ENCODE measurements around the gene PCGF3. TPM values are rescaled to one million over a fixed set of nuclear protein-coding genes. Genes with fewer than 3 reads are reported as not detected.
"Not testable (repeated sequence)": the region's sequence is repeated elsewhere in the genome, so short reads cannot be mapped to it uniquely, and the experiment has no call there.

Gene PCGF3
- total RNA-seq, 1 experiment from 2014 or later = 66.3 TPM

- Histone ChIP-seq H3K79me2 (ENCODE audit: insufficient read depth, low read length) (peaks cover 14% of the 10 kb centered on the region), H3K4me1 (ENCODE audit: control insufficient read depth in 1 of 2, insufficient read depth in 2 of 2, low read length in 2 of 2) (peaks cover 5 to 14% of the 10 kb centered on the region in 2 experiments; a peak in 3 of 4 replicates), H3K36me3 (ENCODE audit: control insufficient read depth in 1 of 2, insufficient read depth in 2 of 2, low read length in 2 of 2) (peaks cover 10 to 23% of the 10 kb centered on the region in 2 experiments)
- H3K27ac ChIP-seq (ENCODE audit: low read depth, low read length); H3K27me3 ChIP-seq (ENCODE audit: insufficient read depth, low read length); POLR2A ChIA-PET; H3K9me3 ChIP-seq (ENCODE audit: control insufficient read depth in 1 of 2, insufficient read depth in 1 of 2, low read depth in 1 of 2, low read length in 2 of 2); H3K9ac ChIP-seq (ENCODE audit: low read length); RAD21 ChIA-PET (ENCODE audit: low non-redundant PET in 1 of 2, low total read pairs in 2 of 2, uncharacterized antibody in 2 of 2, unreplicated experiment in 2 of 2); ATAC-seq; H2AFZ ChIP-seq (ENCODE audit: low read depth, low read length, poor library complexity, severe bottlenecking); H3K9me2 ChIP-seq (ENCODE audit: insufficient read depth); H3K4me3 ChIP-seq (replicated peaks in 1 of 2; ENCODE audit: low read depth in 1 of 2, low read length in 2 of 2); BruUV-seq (replicated peaks); H3K4me2 ChIP-seq (ENCODE audit: low read length); H4K20me1 ChIP-seq (ENCODE audit: insufficient read depth); CTCF ChIA-PET; DNase-seq (ENCODE audit: low read depth, low spot score); intact Hi-C loops (cut with micrococcal nuclease): not testable (repeated sequence)
These were observed 37.4 kb upstream of the PCGF3 start for GRCh38 chr4:668219-668618.

- peaks cover 21% of the 10 kb centered on the region for H3K79me2 ChIP-seq (ENCODE audit: insufficient read depth, low read length)
- CTCF ChIA-PET; H3K4me3 ChIP-seq (replicated peaks in 1 of 2; ENCODE audit: low read depth in 1 of 2, low read length in 2 of 2); H3K4me2 ChIP-seq (ENCODE audit: low read length); DNase-seq (ENCODE audit: low read depth, low spot score); H3K9ac ChIP-seq (ENCODE audit: low read length); RAD21 ChIA-PET (ENCODE audit: low non-redundant PET in 1 of 2, low total read pairs in 2 of 2, uncharacterized antibody in 2 of 2, unreplicated experiment in 2 of 2); H3K27ac ChIP-seq (ENCODE audit: low read depth, low read length); POLR2A ChIA-PET; H2AFZ ChIP-seq (ENCODE audit: low read depth, low read length, poor library complexity, severe bottlenecking); H3K9me2 ChIP-seq (ENCODE audit: insufficient read depth); H4K20me1 ChIP-seq (ENCODE audit: insufficient read depth); BruUV-seq (replicated peaks); H3K27me3 ChIP-seq (ENCODE audit: insufficient read depth, low read length); H3K9me3 ChIP-seq (ENCODE audit: control insufficient read depth in 1 of 2, insufficient read depth in 1 of 2, low read depth in 1 of 2, low read length in 2 of 2); ATAC-seq: not testable (repeated sequence)
- peaks cover 5 to 17% of the 10 kb centered on the region in 2 experiments; a peak in 3 of 4 replicates for H3K4me1 ChIP-seq (ENCODE audit: control insufficient read depth in 1 of 2, insufficient read depth in 2 of 2, low read length in 2 of 2)
- intact Hi-C loops (cut with micrococcal nuclease) = loop anchor here (10.0 kb wide), 1 partner anchor 195 kb away; no protein-coding TSS in a partner anchor
- peaks cover 10 to 24% of the 10 kb centered on the region in 2 experiments for H3K36me3 ChIP-seq (ENCODE audit: control insufficient read depth in 1 of 2, insufficient read depth in 2 of 2, low read length in 2 of 2)
These were observed 35.6 kb upstream of the PCGF3 start for GRCh38 chr4:669806-670559.

- POLR2A ChIA-PET = no interaction called here
- Histone ChIP-seq H3K36me3 (ENCODE audit: control insufficient read depth in 1 of 2, insufficient read depth in 2 of 2, low read length in 2 of 2) (peaks cover 10 to 24% of the 10 kb centered on the region in 2 experiments), H3K4me1 (ENCODE audit: control insufficient read depth in 1 of 2, insufficient read depth in 2 of 2, low read length in 2 of 2) (peaks cover 11 to 34% of the 10 kb centered on the region in 2 experiments), H3K27me3 (ENCODE audit: insufficient read depth, low read length) (no peaks in the 10 kb centered on the region), H4K20me1 (ENCODE audit: insufficient read depth) (no peaks in the 10 kb centered on the region), H3K4me2 (ENCODE audit: low read length) (no peak overlapping the region), H3K9me3 (ENCODE audit: control insufficient read depth in 1 of 2, insufficient read depth in 1 of 2, low read depth in 1 of 2, low read length in 2 of 2) (no peaks in the 10 kb centered on the region), H3K4me3 (replicated peaks in 1 of 2; ENCODE audit: low read depth in 1 of 2, low read length in 2 of 2) (no peak overlapping the region), H2AFZ (ENCODE audit: low read depth, low read length, poor library complexity, severe bottlenecking) (no peak overlapping the region), H3K79me2 (ENCODE audit: insufficient read depth, low read length) (peaks cover 26% of the 10 kb centered on the region), H3K9me2 (ENCODE audit: insufficient read depth) (no peaks in the 10 kb centered on the region), H3K9ac (ENCODE audit: low read length) (no peak overlapping the region), H3K27ac (ENCODE audit: low read depth, low read length) (no peak overlapping the region)
- DNase-seq (ENCODE audit: low read depth, low spot score) (no peak), ATAC-seq (no peak)
- RAD21 ChIA-PET (ENCODE audit: low non-redundant PET in 1 of 2, low total read pairs in 2 of 2, uncharacterized antibody in 2 of 2, unreplicated experiment in 2 of 2) = no interaction called here
- BruUV-seq (replicated peaks) = no TSS peak
- intact Hi-C loops (cut with micrococcal nuclease) = loop anchor here (10.0 kb wide), 1 partner anchor 197 kb away; no protein-coding TSS in a partner anchor
- CTCF ChIA-PET = no interaction called here
- no peak for TF ChIP-seq CEBPB (IDR thresholded peaks at IDR 0.05; ENCODE audit: low read depth)
- no peak for TF ChIP-seq POLR2A (IDR thresholded peaks at IDR 0.05; ENCODE audit: borderline replicate concordance, extremely low read depth, insufficient read depth, insufficient read length)
- TF ChIP-seq YY1 (IDR thresholded peaks at IDR 0.05; ENCODE audit: extremely low read depth, insufficient replicate concordance, low read depth, low read length) = no peak
- no peak for TF ChIP-seq ZBTB33 (IDR thresholded peaks at IDR 0.05; ENCODE audit: extremely low read depth, insufficient replicate concordance, low read length)
- TF ChIP-seq RAD21 (IDR thresholded peaks at IDR 0.05; ENCODE audit: low read depth) = no peak
- no peak for TF ChIP-seq TCF7L2 (IDR thresholded peaks at IDR 0.05; ENCODE audit: borderline replicate concordance, extremely low read depth, insufficient read depth, insufficient read length)
- TF ChIP-seq CBX3 (IDR thresholded peaks at IDR 0.05; ENCODE audit: low read depth) = no peak
- TF ChIP-seq ELF1 (IDR thresholded peaks at IDR 0.05; ENCODE audit: borderline replicate concordance, low read depth) = no peak
- no peak for TF ChIP-seq SP1 (IDR thresholded peaks at IDR 0.05; ENCODE audit: low read depth)
- TF ChIP-seq EZH2 (IDR thresholded peaks at IDR 0.05) = no peak
- no peak for TF ChIP-seq ZFX (IDR thresholded peaks at IDR 0.05)
- TF ChIP-seq POLR2AphosphoS5 (IDR thresholded peaks at IDR 0.05; ENCODE audit: low read depth, low read length) = no peak
These were observed 33.9 kb upstream of the PCGF3 start for GRCh38 chr4:671769-672168.
